ENCODE results near the gene NSMCE1.

Gene NSMCE1

GRCh38 chr16:27236635-27237218, 31.8 kb downstream of the NSMCE1 start:
- DNase-seq (ENCODE audit: low spot score): no peak
- no peak for TF ChIP-seq CTCF (IDR thresholded peaks at IDR 0.05; ENCODE audit: borderline replicate concordance, control extremely low read depth, extremely low read depth, insufficient read depth, missing control alignments)
- in situ Hi-C loops (cut with MboI; ENCODE audit: low sequenced_read_pairs, unreplicated experiment): loop anchor here (10.0 kb wide), 2 partner anchors 128 to 218 kb away; no protein-coding TSS in a partner anchor

GRCh38 chr16:27235938-27236245, 32.7 kb downstream of the NSMCE1 start:
- in situ Hi-C loops (cut with MboI; ENCODE audit: low sequenced_read_pairs, unreplicated experiment): loop anchor here (10.0 kb wide), 2 partner anchors 129 to 219 kb away; no protein-coding TSS in a partner anchor
- no peak for DNase-seq (ENCODE audit: low spot score)
- no peak for TF ChIP-seq CTCF (IDR thresholded peaks at IDR 0.05; ENCODE audit: borderline replicate concordance, control extremely low read depth, extremely low read depth, insufficient read depth, missing control alignments)

- in situ Hi-C loops (cut with MboI; ENCODE audit: low sequenced_read_pairs, unreplicated experiment): loop anchor here (10.0 kb wide), 2 partner anchors 130 to 220 kb away; no protein-coding TSS in a partner anchor
- peak; percentile 65 for TF ChIP-seq CTCF (IDR thresholded peaks at IDR 0.05; ENCODE audit: borderline replicate concordance, control extremely low read depth, extremely low read depth, insufficient read depth, missing control alignments)
These were observed 33.3 kb downstream of the NSMCE1 start for GRCh38 chr16:27235055-27235937.

GRCh38 chr16:27234603-27235002, 34.0 kb downstream of the NSMCE1 start:
- in situ Hi-C loops (cut with MboI; ENCODE audit: low sequenced_read_pairs, unreplicated experiment): loop anchor here (10.0 kb wide), 2 partner anchors 130 to 220 kb away; no protein-coding TSS in a partner anchor
- DNase-seq (ENCODE audit: low spot score): no peak
- TF ChIP-seq CTCF (IDR thresholded peaks at IDR 0.05; ENCODE audit: borderline replicate concordance, control extremely low read depth, extremely low read depth, insufficient read depth, missing control alignments): peak; percentile 8

More at GRCh38 chr16:27235055-27235937, 33.3 kb downstream of the NSMCE1 start:
- DNase-seq (ENCODE audit: low spot score): peak; percentile 76

- TF ChIP-seq CTCF (IDR thresholded peaks at IDR 0.05; ENCODE audit: borderline replicate concordance, control extremely low read depth, extremely low read depth, insufficient read depth, missing control alignments): no peak
- no peak for DNase-seq (ENCODE audit: low spot score)
- in situ Hi-C loops (cut with MboI; ENCODE audit: low sequenced_read_pairs, unreplicated experiment): loop anchor here (10.0 kb wide), 2 partner anchors 131 to 221 kb away; no protein-coding TSS in a partner anchor
These were observed 34.4 kb downstream of the NSMCE1 start for GRCh38 chr16:27234171-27234570.

GRCh38 chr16:27233731-27234130, 34.8 kb downstream of the NSMCE1 start:
- TF ChIP-seq CTCF (IDR thresholded peaks at IDR 0.05; ENCODE audit: borderline replicate concordance, control extremely low read depth, extremely low read depth, insufficient read depth, missing control alignments): no peak
- in situ Hi-C loops (cut with MboI; ENCODE audit: low sequenced_read_pairs, unreplicated experiment): loop anchor here (10.0 kb wide), 2 partner anchors 131 to 221 kb away; no protein-coding TSS in a partner anchor
- no peak for DNase-seq (ENCODE audit: low spot score)

All from GM13976 (cell line).